ENCODE results near the gene CEP128. TPM values are rescaled to one million over a fixed set of nuclear protein-coding genes. Genes with fewer than 3 reads are reported as not detected.

Gene CEP128
- total and polyA plus RNA-seq, 2 donors: 2.1 to 14.3 TPM

- Histone ChIP-seq H3K4me1 (ENCODE audit: insufficient read depth) (no peaks in the 10 kb centered on the region), H3K27ac (ENCODE audit: low read depth) (no peak overlapping the region), H3K36me3 (ENCODE audit: insufficient read depth) (no peaks in the 10 kb centered on the region), H3K4me3 (ENCODE audit: low read depth, low read length) (no peak overlapping the region)
- no peak for DNase-seq (ENCODE audit: extremely low spot score)
- 94% methylated on average over 4 of the region's 4 CpGs for WGBS
Observed at GRCh38 chr14:80695869-80696268, 245.7 kb downstream of the CEP128 start.

DNA sequence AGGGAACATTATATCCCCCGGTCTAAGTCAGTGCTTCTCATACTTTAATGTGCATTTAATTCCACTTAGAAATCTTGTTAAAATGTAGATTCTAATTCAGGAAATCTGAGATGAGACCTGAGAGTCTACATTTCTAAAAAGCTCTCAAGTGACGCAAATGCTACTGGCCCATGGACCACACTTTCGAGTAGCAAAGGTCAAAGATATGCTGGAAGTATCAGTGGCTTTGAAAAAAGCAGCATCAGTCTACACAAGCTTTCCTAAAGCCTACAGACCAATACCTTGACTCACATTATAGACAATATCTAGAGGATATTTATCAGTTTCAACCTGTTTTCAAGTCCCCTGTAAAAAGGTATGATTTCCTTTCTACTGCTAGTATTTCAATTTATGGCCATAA, 248.6 kb downstream of the CEP128 start:
- no peak overlapping the region for H3K27ac ChIP-seq (ENCODE audit: low read depth)
- no peaks in the 10 kb centered on the region for H3K36me3 ChIP-seq (ENCODE audit: insufficient read depth)
- 75% methylated on average over 3 of the region's 3 CpGs for WGBS
- H3K4me3 ChIP-seq (ENCODE audit: low read depth, low read length): no peak overlapping the region
- no peak for DNase-seq (ENCODE audit: extremely low spot score)
- no peaks in the 10 kb centered on the region for H3K4me1 ChIP-seq (ENCODE audit: insufficient read depth)

DNA sequence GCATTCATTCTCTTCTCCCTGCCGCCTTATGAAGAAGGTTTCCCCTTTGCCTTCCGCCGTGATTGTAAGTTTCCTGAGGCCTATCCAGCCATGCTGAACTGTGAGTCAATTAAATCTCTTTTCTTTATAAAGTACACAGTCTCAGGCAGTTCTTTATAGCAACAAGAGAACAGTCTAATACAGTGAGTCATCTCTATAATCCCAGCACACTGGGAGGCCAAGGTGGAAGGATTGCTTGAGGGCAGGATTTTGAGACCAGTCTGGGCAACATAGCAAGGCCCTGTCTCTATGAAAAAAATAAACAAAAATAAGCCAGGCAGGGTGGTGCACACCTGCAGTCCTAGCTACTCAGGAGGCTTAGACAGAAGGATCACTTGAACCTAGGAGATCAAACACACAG, 259.9 kb downstream of the CEP128 start:
- DNase-seq (ENCODE audit: extremely low spot score): no peak
- no peaks in the 10 kb centered on the region for H3K36me3 ChIP-seq (ENCODE audit: insufficient read depth)
- no peak overlapping the region for H3K4me3 ChIP-seq (ENCODE audit: low read depth, low read length)
- WGBS: 97% methylated on average over 3 of the region's 3 CpGs
- H3K4me1 ChIP-seq (ENCODE audit: insufficient read depth): no peaks in the 10 kb centered on the region
- no peak overlapping the region for H3K27ac ChIP-seq (ENCODE audit: low read depth)

- 89% methylated on average over 5 of the region's 5 CpGs for WGBS
- H3K27ac ChIP-seq (ENCODE audit: low read depth): no peak overlapping the region
- DNase-seq (ENCODE audit: extremely low spot score): no peak
- no peaks in the 10 kb centered on the region for H3K36me3 ChIP-seq (ENCODE audit: insufficient read depth)
- no peaks in the 10 kb centered on the region for H3K4me1 ChIP-seq (ENCODE audit: insufficient read depth)
- no peak overlapping the region for H3K4me3 ChIP-seq (ENCODE audit: low read depth, low read length)
Observed at GRCh38 chr14:80679273-80679672, 262.3 kb downstream of the CEP128 start.

GRCh38 chr14:80678436-80678835, 263.1 kb downstream of the CEP128 start:
- DNase-seq (ENCODE audit: extremely low spot score): no peak
- H3K4me3 ChIP-seq (ENCODE audit: low read depth, low read length): no peak overlapping the region
- no peaks in the 10 kb centered on the region for H3K36me3 ChIP-seq (ENCODE audit: insufficient read depth)
- no peaks in the 10 kb centered on the region for H3K4me1 ChIP-seq (ENCODE audit: insufficient read depth)
- no peak overlapping the region for H3K27ac ChIP-seq (ENCODE audit: low read depth)
- 94% methylated on average over 3 of the region's 3 CpGs for WGBS

DNA sequence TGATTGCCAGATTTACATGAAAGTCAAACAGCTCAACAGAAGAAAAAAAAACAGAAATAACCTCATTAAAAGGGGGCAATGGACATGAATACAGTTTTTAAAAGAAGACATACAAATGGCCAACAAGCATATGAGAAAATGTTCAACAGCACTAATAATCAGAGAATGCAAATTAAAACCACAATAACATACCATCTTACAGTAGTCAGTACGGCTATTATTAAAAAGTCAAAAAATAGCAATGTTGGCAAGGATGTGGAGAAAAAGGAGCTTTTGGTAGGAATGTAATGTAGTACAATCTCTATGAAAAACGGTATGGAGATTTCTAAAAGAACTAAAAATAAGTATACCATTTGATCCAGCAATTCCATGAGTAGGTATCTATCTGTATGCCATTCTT, 272.1 kb downstream of the CEP128 start:
- H3K4me3 ChIP-seq (ENCODE audit: low read depth, low read length): no peak overlapping the region
- H3K27ac ChIP-seq (ENCODE audit: low read depth): no peak overlapping the region
- no peaks in the 10 kb centered on the region for H3K36me3 ChIP-seq (ENCODE audit: insufficient read depth)
- WGBS: 95% methylated on average over 2 of the region's 2 CpGs
- no peaks in the 10 kb centered on the region for H3K4me1 ChIP-seq (ENCODE audit: insufficient read depth)
- no peak for DNase-seq (ENCODE audit: extremely low spot score)

- no peak overlapping the region for H3K27ac ChIP-seq (ENCODE audit: low read depth)
- WGBS: 71% methylated on average over 2 of the region's 2 CpGs
Observed at GRCh38 chr14:80664576-80664975, 277.0 kb downstream of the CEP128 start.

DNA sequence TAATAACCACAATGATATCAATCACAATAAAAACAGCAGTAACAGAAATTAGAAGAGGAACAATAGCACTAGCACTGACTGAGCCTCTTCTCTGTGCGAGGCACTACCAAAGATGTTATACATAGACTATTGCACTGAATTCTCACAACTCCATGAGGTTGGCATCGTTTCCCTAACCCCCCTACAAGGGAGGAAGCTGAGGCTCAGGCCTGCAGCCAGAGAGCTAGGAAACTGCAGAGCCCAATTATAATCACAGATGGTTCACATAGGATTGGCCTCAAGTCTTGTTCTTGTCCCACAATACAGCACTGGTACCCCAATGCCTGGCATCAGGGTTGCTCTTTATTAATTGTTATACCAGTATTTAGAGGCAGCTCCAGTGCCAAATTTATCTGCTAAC, 278.0 kb downstream of the CEP128 start:
- Histone ChIP-seq H3K4me3 (ENCODE audit: low read depth, low read length) (no peak overlapping the region), H3K36me3 (ENCODE audit: insufficient read depth) (no peaks in the 10 kb centered on the region), H3K27ac (ENCODE audit: low read depth) (no peak overlapping the region), H3K4me1 (ENCODE audit: insufficient read depth) (no peaks in the 10 kb centered on the region)
- DNase-seq (ENCODE audit: extremely low spot score): no peak
- 77% methylated on average over 2 of the region's 2 CpGs for WGBS

More at GRCh38 chr14:80664576-80664975, 277.0 kb downstream of the CEP128 start:
- Histone ChIP-seq H3K4me3 (ENCODE audit: low read depth, low read length) (no peak overlapping the region), H3K4me1 (ENCODE audit: insufficient read depth) (no peaks in the 10 kb centered on the region), H3K36me3 (ENCODE audit: insufficient read depth) (no peaks in the 10 kb centered on the region)
- no peak for DNase-seq (ENCODE audit: extremely low spot score)

DNA sequence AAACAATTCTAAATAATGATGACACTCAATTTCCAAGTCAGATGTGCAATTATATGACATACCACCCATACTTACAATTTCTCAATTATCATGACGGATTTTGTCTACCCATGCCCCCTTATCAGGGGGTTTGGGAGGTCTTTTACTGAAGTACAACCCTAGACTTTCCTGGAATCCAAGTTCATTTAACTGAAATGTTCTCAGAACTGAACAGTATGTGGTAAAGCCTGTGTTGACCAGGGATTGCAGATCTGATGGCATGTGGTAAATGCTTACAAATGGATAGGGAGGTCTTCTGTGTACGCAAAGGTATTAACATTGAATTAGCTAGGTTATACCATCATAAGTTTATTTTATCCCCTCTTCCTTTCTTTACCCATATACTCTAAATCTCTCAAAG, 281.8 kb downstream of the CEP128 start:
- no peak overlapping the region for H3K4me3 ChIP-seq (ENCODE audit: low read depth, low read length)
- H3K4me1 ChIP-seq (ENCODE audit: insufficient read depth): no peaks in the 10 kb centered on the region
- no peak for DNase-seq (ENCODE audit: extremely low spot score)
- no peaks in the 10 kb centered on the region for H3K36me3 ChIP-seq (ENCODE audit: insufficient read depth)
- no peak overlapping the region for H3K27ac ChIP-seq (ENCODE audit: low read depth)
- WGBS: 92% methylated on average over 2 of the region's 2 CpGs

DNA sequence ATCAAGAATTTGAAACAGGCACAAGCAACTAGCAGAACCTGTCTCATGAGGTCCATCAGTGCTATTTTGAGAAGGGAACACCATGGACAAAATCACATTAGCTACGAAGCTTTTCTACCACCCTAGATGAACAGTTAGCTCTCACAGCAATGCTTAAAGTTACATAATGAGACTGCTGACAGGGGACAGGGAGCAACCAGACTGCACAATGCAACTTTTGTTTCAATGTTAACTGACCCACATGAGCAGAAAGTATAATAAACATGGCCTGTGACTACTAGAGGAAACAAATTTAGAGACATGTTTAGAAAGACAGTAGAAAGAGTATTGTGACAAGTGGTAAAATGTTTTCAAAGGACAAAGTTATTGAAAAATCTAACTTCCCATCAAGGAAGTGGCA, 282.8 kb downstream of the CEP128 start:
- no peaks in the 10 kb centered on the region for H3K36me3 ChIP-seq (ENCODE audit: insufficient read depth)
- no peak overlapping the region for H3K27ac ChIP-seq (ENCODE audit: low read depth)
- H3K4me1 ChIP-seq (ENCODE audit: insufficient read depth): no peaks in the 10 kb centered on the region
- WGBS: 87% methylated on average over 1 of the region's 1 CpG
- DNase-seq (ENCODE audit: extremely low spot score): no peak
- no peak overlapping the region for H3K4me3 ChIP-seq (ENCODE audit: low read depth, low read length)

DNA sequence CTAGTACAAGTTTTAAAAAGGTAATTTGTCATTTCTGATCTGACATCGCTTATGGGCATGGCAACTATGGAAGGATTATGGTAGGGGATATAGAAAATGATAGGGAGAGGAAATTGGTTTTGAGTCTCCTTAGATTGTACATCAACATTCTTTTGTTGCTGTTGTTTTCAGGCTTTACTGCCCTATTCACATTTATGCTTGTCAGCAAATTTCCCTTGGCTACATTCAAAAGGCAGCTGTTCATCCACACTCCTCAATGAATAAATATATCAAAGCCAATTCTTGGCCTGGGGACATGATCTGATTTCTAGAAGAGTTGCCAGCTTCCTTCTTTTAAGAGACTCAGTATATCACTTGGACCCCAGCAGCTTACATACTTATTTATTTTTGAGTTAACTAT, 283.4 kb downstream of the CEP128 start:
- WGBS: 96% methylated on average over 1 of the region's 1 CpG
- H3K36me3 ChIP-seq (ENCODE audit: insufficient read depth): no peaks in the 10 kb centered on the region
- no peaks in the 10 kb centered on the region for H3K4me1 ChIP-seq (ENCODE audit: insufficient read depth)
- H3K4me3 ChIP-seq (ENCODE audit: low read depth, low read length): no peak overlapping the region
- no peak for DNase-seq (ENCODE audit: extremely low spot score)
- H3K27ac ChIP-seq (ENCODE audit: low read depth): no peak overlapping the region

DNA sequence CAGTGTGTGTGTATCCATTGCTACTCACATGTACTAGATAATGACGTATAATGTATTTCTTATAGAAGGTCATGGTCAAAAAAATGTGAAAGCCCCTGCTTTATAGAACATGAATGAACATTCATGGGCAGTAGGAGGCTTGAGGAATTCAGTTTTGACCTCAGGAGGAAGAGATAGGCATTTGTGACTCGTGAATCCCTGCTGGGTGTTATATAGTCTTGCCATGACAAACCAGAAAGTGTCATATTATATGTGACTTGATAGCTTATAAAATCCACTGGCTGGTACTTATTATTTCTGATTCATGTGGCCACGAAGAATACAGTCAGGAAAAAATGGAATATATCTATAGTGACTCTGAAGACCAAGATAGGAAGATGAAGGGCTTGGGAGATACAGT, 287.6 kb downstream of the CEP128 start:
- H3K4me3 ChIP-seq (ENCODE audit: low read depth, low read length): no peak overlapping the region
- no peaks in the 10 kb centered on the region for H3K4me1 ChIP-seq (ENCODE audit: insufficient read depth)
- 90% methylated on average over 3 of the region's 3 CpGs for WGBS
- DNase-seq (ENCODE audit: extremely low spot score): no peak
- no peaks in the 10 kb centered on the region for H3K36me3 ChIP-seq (ENCODE audit: insufficient read depth)
- H3K27ac ChIP-seq (ENCODE audit: low read depth): no peak overlapping the region

DNA sequence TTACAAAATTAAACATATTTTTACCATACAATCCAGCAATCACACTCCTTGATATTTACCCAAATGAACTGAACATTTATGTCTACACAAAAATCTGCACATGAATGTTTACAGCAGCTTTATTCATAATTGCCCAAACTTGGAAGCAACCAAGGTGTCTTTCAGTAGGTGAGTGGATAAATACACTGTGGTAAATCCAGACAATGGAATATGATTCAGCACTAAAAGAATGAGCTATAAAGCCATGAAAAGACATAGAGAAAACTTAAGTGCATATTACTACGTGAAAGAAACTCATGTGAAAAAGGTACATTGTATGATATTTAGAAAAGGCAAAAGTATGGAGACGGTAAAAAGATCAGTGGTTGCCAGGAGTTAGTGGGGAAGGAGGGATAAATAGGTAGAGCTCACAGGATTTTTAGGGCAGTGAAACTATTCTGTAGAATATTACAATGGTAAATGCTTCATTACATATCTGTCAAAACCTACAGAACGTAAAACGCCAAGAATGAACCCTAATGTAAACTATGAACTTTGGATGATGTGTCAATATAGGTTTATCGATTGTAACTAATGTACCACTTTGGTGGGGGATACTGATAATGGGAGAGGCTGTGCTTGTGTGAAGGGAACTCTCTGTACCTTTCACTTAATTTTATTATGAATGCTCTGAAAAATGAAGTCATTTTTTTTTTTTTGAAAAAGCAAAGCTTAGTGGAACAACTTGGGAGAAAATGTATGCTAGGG, 295.7 kb downstream of the CEP128 start:
- Histone ChIP-seq H3K27ac (ENCODE audit: low read depth) (no peak overlapping the region), H3K4me3 (ENCODE audit: low read depth, low read length) (no peak overlapping the region), H3K36me3 (ENCODE audit: insufficient read depth) (no peaks in the 10 kb centered on the region), H3K4me1 (ENCODE audit: insufficient read depth) (no peaks in the 10 kb centered on the region)
- DNase-seq (ENCODE audit: extremely low spot score): no peak
- WGBS: 92% methylated on average over 5 of the region's 5 CpGs

DNA sequence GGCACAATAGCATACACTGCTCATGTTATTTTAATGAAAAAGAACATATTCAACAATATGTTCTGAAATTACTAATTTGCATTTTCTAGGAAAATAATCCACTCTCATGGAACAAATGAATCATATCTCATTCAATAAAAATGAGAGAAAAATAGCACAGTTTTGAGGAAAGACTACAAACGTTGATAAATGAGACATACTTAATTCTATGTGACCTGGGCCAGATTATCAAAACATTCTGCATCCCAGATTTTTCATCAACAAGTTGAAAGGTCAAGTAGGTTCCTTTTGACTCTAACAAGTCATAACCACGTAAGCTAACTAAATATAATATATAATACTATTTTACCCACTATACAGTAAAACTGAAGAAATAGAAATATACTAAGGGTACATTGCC, 296.7 kb downstream of the CEP128 start:
- 68% methylated on average over 2 of the region's 2 CpGs for WGBS
- H3K27ac ChIP-seq (ENCODE audit: low read depth): no peak overlapping the region
- DNase-seq (ENCODE audit: extremely low spot score): no peak
- no peaks in the 10 kb centered on the region for H3K4me1 ChIP-seq (ENCODE audit: insufficient read depth)
- no peak overlapping the region for H3K4me3 ChIP-seq (ENCODE audit: low read depth, low read length)
- no peaks in the 10 kb centered on the region for H3K36me3 ChIP-seq (ENCODE audit: insufficient read depth)
